Activated CD8-positive, alpha-beta T cell treated with anti-CD3 and anti-CD28 coated beads for 36 hours (primary cell): ENCODE results near the gene B4GAT1. TPM values are rescaled to one million over a fixed set of nuclear protein-coding genes. Genes with fewer than 3 reads are reported as not detected.

Experiments used
- ATAC-seq: fragments of 200-7000 bp; cut with Tn5 transposase; one replicate; pipeline ENCODE4 v1.10.0; 2021; ENCODE audit warnings: mild to moderate bottlenecking, moderate library complexity
- CTCF ChIA-PET: fragments of 350-600 bp; sonication (Branson Sonifier 250); formaldehyde crosslinking; loops from one replicate; lab custom pipeline; 2021; ENCODE audit warnings: antibody characterized with exemption; lab: Charles Lee
- POLR2A ChIA-PET: fragments of 350-600 bp; sonication (Branson Sonifier 250); formaldehyde crosslinking; loops from one replicate; lab custom pipeline; 2021; ENCODE audit warnings: antibody characterized with exemption; lab: Charles Lee
- DNase-seq: peaks from one replicate; pipeline ENCODE4 v3.0.0-alpha.2; 2020
- H3K27ac Mint-ChIP-seq: one replicate; pipeline ENCODE4 v1.8.0; 2021; ENCODE audit warnings: mild to moderate bottlenecking, mixed read lengths
- H3K27me3 Mint-ChIP-seq: one replicate; pipeline ENCODE4 v1.8.0; 2021; ENCODE audit warnings: mixed read lengths
- H3K36me3 Mint-ChIP-seq: one replicate; pipeline ENCODE4 v1.8.0; 2021; ENCODE audit warnings: low read depth, mixed read lengths
- H3K4me1 Mint-ChIP-seq: one replicate; pipeline ENCODE4 v1.8.0; 2021; ENCODE audit warnings: low read depth, mixed read lengths
- H3K4me3 Mint-ChIP-seq: one replicate; pipeline ENCODE4 v1.8.0; 2021; ENCODE audit warnings: mild to moderate bottlenecking, moderate library complexity, mixed read lengths
- H3K9me3 Mint-ChIP-seq: one replicate; pipeline ENCODE4 v1.8.0; 2021; ENCODE audit warnings: mixed read lengths
- CTCF ChIP-seq: fragments of 200-600 bp; IDR thresholded peaks from one replicate; pipeline ENCODE4 v1.8.0; 2022; ENCODE audit warnings: antibody characterized with exemption, mild to moderate bottlenecking
- intact Hi-C: fragments of 100-400 bp; cut with micrococcal nuclease; formaldehyde crosslinking; loops from one replicate; pipeline ENCODE4 v1.10.0; 2022
- total RNA-seq, 2 experiments: library from RNA; stranded (reverse); gene quantifications; one replicate each; pipeline ENCODE4 v1.2.3, GENCODE V29; 2021

Gene B4GAT1
- total RNA-seq, 2 experiments from 2014 or later, result 9.4 to 9.5 TPM

DNA sequence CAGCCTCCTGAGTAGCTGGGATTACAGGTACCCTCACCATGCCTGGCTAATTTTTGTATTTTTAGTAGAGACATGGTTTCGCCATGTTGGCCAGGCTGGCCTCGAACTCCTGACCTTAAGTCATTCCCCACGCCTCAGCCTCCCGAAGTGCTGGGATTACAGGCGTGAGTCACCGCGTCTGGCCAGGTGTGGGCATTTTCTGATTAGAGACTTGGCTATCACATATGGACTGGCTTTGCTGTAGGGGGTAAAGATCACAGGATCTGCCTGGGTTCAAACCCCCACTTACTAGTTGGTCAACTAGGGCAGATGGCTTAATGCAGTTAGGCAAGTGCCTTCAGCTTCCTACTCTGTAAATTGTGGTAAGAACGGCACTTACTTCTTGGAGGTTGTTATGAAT, 37.1 kb downstream of the B4GAT1 start:
- POLR2A ChIA-PET, result interaction anchor here (0.9 to 2.2 kb wide), 2 partner anchors 35 to 79 kb away, joined by 3 to 6 read pairs; no protein-coding TSS in a partner anchor

DNA sequence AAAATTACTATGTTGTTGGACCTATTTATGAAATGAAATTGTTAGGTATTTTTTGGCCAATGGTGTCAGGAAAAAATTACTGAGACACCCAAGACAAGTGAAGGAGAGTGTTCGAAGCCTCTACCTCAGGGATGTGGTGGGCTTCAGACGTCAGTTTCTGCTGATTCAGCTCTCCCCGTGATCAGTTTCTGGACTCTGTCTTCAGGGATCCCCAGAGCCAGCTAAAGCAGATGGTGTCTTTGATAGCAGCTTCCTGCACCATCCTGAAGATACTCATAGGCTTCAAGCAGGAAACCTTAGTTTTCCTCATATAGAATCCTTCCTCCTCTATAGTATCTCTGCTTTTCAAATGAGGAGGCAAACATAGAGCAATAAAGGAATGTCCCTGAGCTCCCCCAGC, 38.0 kb downstream of the B4GAT1 start:
- no peaks in the 10 kb centered on the region for H3K9me3 Mint-ChIP-seq
- DNase-seq (no peak), ATAC-seq (no peak)
- no peak overlapping the region for H3K4me3 Mint-ChIP-seq
- no peak for TF ChIP-seq CTCF
- H3K27ac Mint-ChIP-seq, result no peak overlapping the region
- intact Hi-C loops, result no loop called here
- H3K4me1 Mint-ChIP-seq, result peaks cover 9% of the 10 kb centered on the region
- H3K36me3 Mint-ChIP-seq, result no peaks in the 10 kb centered on the region
- H3K27me3 Mint-ChIP-seq, result no peaks in the 10 kb centered on the region
- ChIA-PET POLR2A (interaction anchor here (0.9 kb wide), 1 partner anchor 36 kb away, joined by 3 read pairs; no protein-coding TSS in a partner anchor), CTCF (interaction anchor here (1.4 to 10.2 kb wide), 5 partner anchors 8 to 77 kb away, joined by 6 to 149 read pairs (median 39); partner anchors contain the start of genes BRMS1 and RIN1)

More for the DNA sequence above, 37.1 kb downstream of the B4GAT1 start:
- peaks cover 16% of the 10 kb centered on the region for H3K4me1 Mint-ChIP-seq
- no peaks in the 10 kb centered on the region for H3K9me3 Mint-ChIP-seq
- no peaks in the 10 kb centered on the region for H3K27me3 Mint-ChIP-seq
- no peak for ATAC-seq
- DNase-seq, result no peak
- CTCF ChIA-PET, result interaction anchor here (3.7 to 10.2 kb wide), 4 partner anchors 9 to 76 kb away, joined by 37 to 149 read pairs (median 86); partner anchors contain the start of gene RIN1
- TF ChIP-seq CTCF, result no peak
- no peak overlapping the region for H3K4me3 Mint-ChIP-seq
- no peak overlapping the region for H3K27ac Mint-ChIP-seq
- intact Hi-C loops, result loop anchor here (5.0 kb wide), 2 partner anchors 37 to 77 kb away; partner anchors contain the start of genes B4GAT1 and BRMS1
- peaks cover 2% of the 10 kb centered on the region for H3K36me3 Mint-ChIP-seq

- Mint-ChIP-seq H3K4me1 (no peaks in the 10 kb centered on the region), H3K27me3 (no peaks in the 10 kb centered on the region), H3K9me3 (no peaks in the 10 kb centered on the region), H3K36me3 (no peaks in the 10 kb centered on the region), H3K4me3 (no peak overlapping the region), H3K27ac (no peak overlapping the region)
- CTCF ChIA-PET, result interaction anchor here (1.1 to 4.2 kb wide), 4 partner anchors 9 to 83 kb away, joined by 3 to 37 read pairs (median 3); no protein-coding TSS in a partner anchor
- DNase-seq (no peak), ATAC-seq (no peak)
- TF ChIP-seq CTCF, result no peak
- POLR2A ChIA-PET, result no interaction called here
- intact Hi-C loops, result no loop called here
Measured at GRCh38 chr11:66302656-66303055, 44.8 kb downstream of the B4GAT1 start.

- POLR2A ChIA-PET, result no interaction called here
- CTCF ChIA-PET, result interaction anchor here (1.1 to 4.2 kb wide), 4 partner anchors 12 to 90 kb away, joined by 3 to 37 read pairs (median 6); no protein-coding TSS in a partner anchor
- H3K36me3 Mint-ChIP-seq, result no peaks in the 10 kb centered on the region
- DNase-seq (no peak), ATAC-seq (no peak)
- no peak overlapping the region for H3K27ac Mint-ChIP-seq
- TF ChIP-seq CTCF, result no peak
- H3K4me3 Mint-ChIP-seq, result no peak overlapping the region
- H3K4me1 Mint-ChIP-seq, result no peaks in the 10 kb centered on the region
- H3K9me3 Mint-ChIP-seq, result no peaks in the 10 kb centered on the region
- H3K27me3 Mint-ChIP-seq, result no peaks in the 10 kb centered on the region
- intact Hi-C loops, result no loop called here
Measured at GRCh38 chr11:66299186-66299585, 48.2 kb downstream of the B4GAT1 start.

GRCh38 chr11:66297610-66298009, 49.8 kb downstream of the B4GAT1 start:
- POLR2A ChIA-PET, result interaction anchor here (0.6 to 0.7 kb wide), 2 partner anchors 15 to 16 kb away, joined by 3 read pairs; no protein-coding TSS in a partner anchor
- intact Hi-C loops, result no loop called here
- Mint-ChIP-seq H3K27me3 (peaks cover 9% of the 10 kb centered on the region), H3K36me3 (no peaks in the 10 kb centered on the region), H3K4me1 (peaks cover 3% of the 10 kb centered on the region), H3K9me3 (no peaks in the 10 kb centered on the region), H3K4me3 (no peak overlapping the region), H3K27ac (no peak overlapping the region)
- ATAC-seq (no peak), DNase-seq (no peak)
- CTCF ChIA-PET, result interaction anchor here (1.0 to 2.7 kb wide), 6 partner anchors 14 to 518 kb away, joined by 3 to 7 read pairs (median 4); no protein-coding TSS in a partner anchor
- TF ChIP-seq CTCF, result no peak
